ENCODE measurements around the gene UFSP1.

DNA sequence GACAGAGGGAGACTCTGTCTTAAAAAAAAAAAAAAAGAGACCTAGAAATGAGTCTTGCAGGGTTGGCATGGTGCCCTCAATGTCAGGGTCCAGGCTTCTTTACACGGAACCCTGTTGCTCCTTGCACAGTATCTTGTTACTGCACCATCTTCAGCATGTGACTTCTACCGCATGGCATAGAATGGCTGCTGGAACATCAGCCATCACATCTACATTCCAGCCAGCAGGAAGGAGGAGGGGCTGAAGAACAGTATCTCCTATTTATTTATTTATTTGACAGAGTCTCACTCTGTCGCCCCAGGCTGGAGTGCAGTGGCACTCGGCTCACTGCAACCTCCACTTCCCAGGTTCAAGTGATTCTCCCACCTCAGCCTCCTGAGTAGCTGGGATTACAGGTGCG, 9.9 kb upstream of the UFSP1 start:
- TF ChIP-seq, protein P1, sequence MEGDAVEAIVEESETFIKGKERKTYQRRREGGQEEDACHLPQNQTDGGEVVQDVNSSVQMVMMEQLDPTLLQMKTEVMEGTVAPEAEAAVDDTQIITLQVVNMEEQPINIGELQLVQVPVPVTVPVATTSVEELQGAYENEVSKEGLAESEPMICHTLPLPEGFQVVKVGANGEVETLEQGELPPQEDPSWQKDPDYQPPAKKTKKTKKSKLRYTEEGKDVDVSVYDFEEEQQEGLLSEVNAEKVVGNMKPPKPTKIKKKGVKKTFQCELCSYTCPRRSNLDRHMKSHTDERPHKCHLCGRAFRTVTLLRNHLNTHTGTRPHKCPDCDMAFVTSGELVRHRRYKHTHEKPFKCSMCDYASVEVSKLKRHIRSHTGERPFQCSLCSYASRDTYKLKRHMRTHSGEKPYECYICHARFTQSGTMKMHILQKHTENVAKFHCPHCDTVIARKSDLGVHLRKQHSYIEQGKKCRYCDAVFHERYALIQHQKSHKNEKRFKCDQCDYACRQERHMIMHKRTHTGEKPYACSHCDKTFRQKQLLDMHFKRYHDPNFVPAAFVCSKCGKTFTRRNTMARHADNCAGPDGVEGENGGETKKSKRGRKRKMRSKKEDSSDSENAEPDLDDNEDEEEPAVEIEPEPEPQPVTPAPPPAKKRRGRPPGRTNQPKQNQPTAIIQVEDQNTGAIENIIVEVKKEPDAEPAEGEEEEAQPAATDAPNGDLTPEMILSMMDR (IDR thresholded peaks at IDR 0.05), result no peak
- TF ChIP-seq POLR2A (IDR thresholded peaks at IDR 0.05), result no peak
